ENCODE results near the gene MTHFD1L.

The MTHFD1L gene

GRCh38 chr6:150883521-150883920 lies 18.0 kb downstream of the MTHFD1L start:
- Histone ChIP-seq H3K36me3 (ENCODE audit: insufficient read depth, low read length) (peaks cover 36% of the 10 kb centered on the region), H3K79me2 (ENCODE audit: control insufficient read depth, insufficient read depth, low read length, unreplicated experiment) (peaks cover 13% of the 10 kb centered on the region), H3K4me1 (ENCODE audit: control insufficient read depth, insufficient read depth, low read length, unreplicated experiment) (peaks cover 20% of the 10 kb centered on the region), H3K27me3 (ENCODE audit: insufficient read depth, low read length) (no peaks in the 10 kb centered on the region), H2AFZ (ENCODE audit: low read length, unreplicated experiment) (no peak overlapping the region), H3K27ac (ENCODE audit: low read depth, low read length) (peak overlapping the region; percentile 98; the same call in 1 of the 2 replicates), H3K4me3 (ENCODE audit: low read depth, low read length) (no peak overlapping the region)

- Histone ChIP-seq H3K27ac (ENCODE audit: low read depth, low read length) (no peak overlapping the region), H3K79me2 (ENCODE audit: control insufficient read depth, insufficient read depth, low read length, unreplicated experiment) (no peaks in the 10 kb centered on the region), H3K4me1 (ENCODE audit: control insufficient read depth, insufficient read depth, low read length, unreplicated experiment) (peaks cover 17% of the 10 kb centered on the region), H3K36me3 (ENCODE audit: insufficient read depth, low read length) (peaks cover 32% of the 10 kb centered on the region), H3K27me3 (ENCODE audit: insufficient read depth, low read length) (no peaks in the 10 kb centered on the region), H3K4me3 (ENCODE audit: low read depth, low read length) (no peak overlapping the region), H2AFZ (ENCODE audit: low read length, unreplicated experiment) (no peak overlapping the region)
These were observed 20.7 kb downstream of the MTHFD1L start for GRCh38 chr6:150886155-150886554.

GRCh38 chr6:150887978-150888563 lies 22.6 kb downstream of the MTHFD1L start:
- Histone ChIP-seq H3K36me3 (ENCODE audit: insufficient read depth, low read length) (peaks cover 32% of the 10 kb centered on the region), H3K27ac (ENCODE audit: low read depth, low read length) (no peak overlapping the region), H3K27me3 (ENCODE audit: insufficient read depth, low read length) (no peaks in the 10 kb centered on the region), H3K79me2 (ENCODE audit: control insufficient read depth, insufficient read depth, low read length, unreplicated experiment) (no peaks in the 10 kb centered on the region), H2AFZ (ENCODE audit: low read length, unreplicated experiment) (no peak overlapping the region), H3K4me1 (ENCODE audit: control insufficient read depth, insufficient read depth, low read length, unreplicated experiment) (peaks cover 9% of the 10 kb centered on the region), H3K4me3 (ENCODE audit: low read depth, low read length) (no peak overlapping the region)

- Histone ChIP-seq H3K36me3 (ENCODE audit: insufficient read depth, low read length) (peaks cover 20% of the 10 kb centered on the region), H3K27me3 (ENCODE audit: insufficient read depth, low read length) (no peaks in the 10 kb centered on the region), H3K27ac (ENCODE audit: low read depth, low read length) (no peak overlapping the region), H2AFZ (ENCODE audit: low read length, unreplicated experiment) (no peak overlapping the region), H3K79me2 (ENCODE audit: control insufficient read depth, insufficient read depth, low read length, unreplicated experiment) (no peaks in the 10 kb centered on the region), H3K4me1 (ENCODE audit: control insufficient read depth, insufficient read depth, low read length, unreplicated experiment) (peaks cover 24% of the 10 kb centered on the region), H3K4me3 (ENCODE audit: low read depth, low read length) (no peak overlapping the region)
These were observed 24.8 kb downstream of the MTHFD1L start for GRCh38 chr6:150890346-150890745.

GRCh38 chr6:150891888-150892485 lies 26.5 kb downstream of the MTHFD1L start:
- H3K36me3 ChIP-seq (ENCODE audit: insufficient read depth, low read length) = peaks cover 20% of the 10 kb centered on the region
- H3K27ac ChIP-seq (ENCODE audit: low read depth, low read length) = no peak overlapping the region
- no peak overlapping the region for H3K4me3 ChIP-seq (ENCODE audit: low read depth, low read length)
- H3K79me2 ChIP-seq (ENCODE audit: control insufficient read depth, insufficient read depth, low read length, unreplicated experiment) = no peaks in the 10 kb centered on the region
- peaks cover 24% of the 10 kb centered on the region for H3K4me1 ChIP-seq (ENCODE audit: control insufficient read depth, insufficient read depth, low read length, unreplicated experiment)
- no peaks in the 10 kb centered on the region for H3K27me3 ChIP-seq (ENCODE audit: insufficient read depth, low read length)
- H2AFZ ChIP-seq (ENCODE audit: low read length, unreplicated experiment) = no peak overlapping the region

GRCh38 chr6:150894191-150894744 lies 28.8 kb downstream of the MTHFD1L start:
- Histone ChIP-seq H3K79me2 (ENCODE audit: control insufficient read depth, insufficient read depth, low read length, unreplicated experiment) (no peaks in the 10 kb centered on the region), H3K4me1 (ENCODE audit: control insufficient read depth, insufficient read depth, low read length, unreplicated experiment) (peaks cover 36% of the 10 kb centered on the region), H3K4me3 (ENCODE audit: low read depth, low read length) (no peak overlapping the region), H2AFZ (ENCODE audit: low read length, unreplicated experiment) (no peak overlapping the region), H3K27ac (ENCODE audit: low read depth, low read length) (no peak overlapping the region), H3K27me3 (ENCODE audit: insufficient read depth, low read length) (no peaks in the 10 kb centered on the region), H3K36me3 (ENCODE audit: insufficient read depth, low read length) (peaks cover 5% of the 10 kb centered on the region)

- Histone ChIP-seq H3K36me3 (ENCODE audit: insufficient read depth, low read length) (no peaks in the 10 kb centered on the region), H2AFZ (ENCODE audit: low read length, unreplicated experiment) (no peak overlapping the region), H3K27ac (ENCODE audit: low read depth, low read length) (no peak overlapping the region), H3K4me3 (ENCODE audit: low read depth, low read length) (no peak overlapping the region), H3K4me1 (ENCODE audit: control insufficient read depth, insufficient read depth, low read length, unreplicated experiment) (peaks cover 37% of the 10 kb centered on the region), H3K27me3 (ENCODE audit: insufficient read depth, low read length) (no peaks in the 10 kb centered on the region), H3K79me2 (ENCODE audit: control insufficient read depth, insufficient read depth, low read length, unreplicated experiment) (no peaks in the 10 kb centered on the region)
These were observed 29.5 kb downstream of the MTHFD1L start for GRCh38 chr6:150894935-150895552.

GRCh38 chr6:150895928-150896632 lies 30.6 kb downstream of the MTHFD1L start:
- Histone ChIP-seq H3K36me3 (ENCODE audit: insufficient read depth, low read length) (no peaks in the 10 kb centered on the region), H3K27ac (ENCODE audit: low read depth, low read length) (no peak overlapping the region), H3K4me1 (ENCODE audit: control insufficient read depth, insufficient read depth, low read length, unreplicated experiment) (peaks cover 37% of the 10 kb centered on the region), H2AFZ (ENCODE audit: low read length, unreplicated experiment) (no peak overlapping the region), H3K27me3 (ENCODE audit: insufficient read depth, low read length) (no peaks in the 10 kb centered on the region), H3K4me3 (ENCODE audit: low read depth, low read length) (no peak overlapping the region), H3K79me2 (ENCODE audit: control insufficient read depth, insufficient read depth, low read length, unreplicated experiment) (no peaks in the 10 kb centered on the region)

- Histone ChIP-seq H3K36me3 (ENCODE audit: insufficient read depth, low read length) (no peaks in the 10 kb centered on the region), H3K4me3 (ENCODE audit: low read depth, low read length) (no peak overlapping the region), H2AFZ (ENCODE audit: low read length, unreplicated experiment) (no peak overlapping the region), H3K27me3 (ENCODE audit: insufficient read depth, low read length) (no peaks in the 10 kb centered on the region), H3K27ac (ENCODE audit: low read depth, low read length) (no peak overlapping the region), H3K79me2 (ENCODE audit: control insufficient read depth, insufficient read depth, low read length, unreplicated experiment) (no peaks in the 10 kb centered on the region), H3K4me1 (ENCODE audit: control insufficient read depth, insufficient read depth, low read length, unreplicated experiment) (peaks cover 32% of the 10 kb centered on the region)
These were observed 32.0 kb downstream of the MTHFD1L start for GRCh38 chr6:150897400-150897943.

- H3K36me3 ChIP-seq (ENCODE audit: insufficient read depth, low read length) = no peaks in the 10 kb centered on the region
- peaks cover 24% of the 10 kb centered on the region for H3K4me1 ChIP-seq (ENCODE audit: control insufficient read depth, insufficient read depth, low read length, unreplicated experiment)
- H3K27ac ChIP-seq (ENCODE audit: low read depth, low read length) = peak overlapping the region; percentile 33; the same call in 1 of the 2 replicates
- no peaks in the 10 kb centered on the region for H3K27me3 ChIP-seq (ENCODE audit: insufficient read depth, low read length)
- no peaks in the 10 kb centered on the region for H3K79me2 ChIP-seq (ENCODE audit: control insufficient read depth, insufficient read depth, low read length, unreplicated experiment)
- H3K4me3 ChIP-seq (ENCODE audit: low read depth, low read length) = no peak overlapping the region
- no peak overlapping the region for H2AFZ ChIP-seq (ENCODE audit: low read length, unreplicated experiment)
These were observed 33.1 kb downstream of the MTHFD1L start for GRCh38 chr6:150898399-150899170.

Data from ACC112 (cell line).